AG04450 (cell line): ENCODE measurements around the gene ZIC2. TPM values are rescaled to one million over a fixed set of nuclear protein-coding genes. Genes with fewer than 3 reads are reported as not detected.
A peak's percentile ranks its signal among the peaks of the same experiment; 100 is the strongest.

ENCODE experiments used
- CTCF ChIA-PET: fragments of 300-600, 350-600 bp; formaldehyde crosslinking; extraction: SDS; loops from one replicate; lab custom pipeline; 2022; ENCODE audit warnings: antibody characterized with exemption, inconsistent platforms; lab: Charles Lee
- POLR2A ChIA-PET: fragments of 350-600 bp; formaldehyde crosslinking; extraction: SDS; loops from one replicate; lab custom pipeline; 2021; ENCODE audit warnings: antibody characterized with exemption, inconsistent platforms; lab: Yijun Ruan, JAX
- DNase-seq: peaks from one replicate; pipeline ENCODE4 v3.0.0-alpha.2; 2011; ENCODE audit warnings: low read depth, low spot score
- H3K27ac ChIP-seq: one replicate; pipeline ENCODE4 v1.5.1; 2012; ENCODE audit warnings: low read depth, low read length, control low read depth
- H3K27me3 ChIP-seq: one replicate; pipeline ENCODE4 v1.6.0; 2012; ENCODE audit warnings: low read length; ENCODE audit not compliant: control insufficient read depth, insufficient read depth
- H3K4me3 ChIP-seq: 2 replicates; pipeline ENCODE4 v1.5.1; 2011; ENCODE audit warnings: mild to moderate bottlenecking, low read depth, low read length, control low read depth
- H3K9me3 ChIP-seq: 2 replicates; pipeline ENCODE4 v1.5.1; 2012; ENCODE audit warnings: low read length; ENCODE audit not compliant: control insufficient read depth, insufficient read depth
- CTCF ChIP-seq: IDR thresholded peaks from 2 replicates; pipeline ENCODE4 v1.5.1; 2011; ENCODE audit warnings: low read depth, low read length, control low read depth, inconsistent platforms
- polyA plus RNA-seq: library from polyadenylated mRNA; depleted of rRNA; stranded (reverse); fragments of >200 nt; gene quantifications from 2 replicates; pipeline ENCODE4 v1.2.3, GENCODE V29; 2011

Gene ZIC2
- polyA plus RNA-seq, 1 experiment = not detected

- H3K27me3 ChIP-seq = peaks cover 77% of the 10 kb centered on the region
- H3K4me3 ChIP-seq = no peak overlapping the region
- H3K27ac ChIP-seq = no peak overlapping the region
- POLR2A ChIA-PET = no interaction called here
- no peak for DNase-seq
- no peak for TF ChIP-seq CTCF
- CTCF ChIA-PET = interaction anchor here (0.5 kb wide), 1 partner anchor 27 kb away, joined by 3 read pairs; no protein-coding TSS in a partner anchor
- peaks cover 18% of the 10 kb centered on the region; the same call in 1 of the 2 replicates for H3K9me3 ChIP-seq
These were observed 22.5 kb upstream of the ZIC2 start for GRCh38 chr13:99959127-99959539.

- TF ChIP-seq CTCF = no peak
- no peak overlapping the region for H3K27ac ChIP-seq
- DNase-seq = no peak
- H3K27me3 ChIP-seq = peaks cover 73% of the 10 kb centered on the region
- peak overlapping the region; percentile 10; the same call in 1 of the 2 replicates for H3K4me3 ChIP-seq
- ChIA-PET POLR2A (no interaction called here), CTCF (interaction anchor here (0.5 kb wide), 1 partner anchor 26 kb away, joined by 3 read pairs; no protein-coding TSS in a partner anchor)
- H3K9me3 ChIP-seq = peaks cover 18% of the 10 kb centered on the region; the same call in 1 of the 2 replicates
These were observed 21.9 kb upstream of the ZIC2 start for GRCh38 chr13:99959540-99960230.

- Histone ChIP-seq H3K9me3 (peaks cover 10% of the 10 kb centered on the region; the same call in 1 of the 2 replicates), H3K4me3 (no peak overlapping the region), H3K27ac (no peak overlapping the region), H3K27me3 (peaks cover 71% of the 10 kb centered on the region)
- ChIA-PET POLR2A (no interaction called here), CTCF (no interaction called here)
- TF ChIP-seq CTCF = no peak
- DNase-seq = no peak
These were observed 20.8 kb upstream of the ZIC2 start for GRCh38 chr13:99960663-99961311.

- POLR2A ChIA-PET = no interaction called here
- H3K27ac ChIP-seq = no peak overlapping the region
- peaks cover 71% of the 10 kb centered on the region for H3K27me3 ChIP-seq
- H3K9me3 ChIP-seq = peaks cover 6% of the 10 kb centered on the region; the same call in 1 of the 2 replicates
- CTCF ChIA-PET = interaction anchor here (1.0 kb wide), 1 partner anchor 45 kb away, joined by 3 read pairs; no protein-coding TSS in a partner anchor
- DNase-seq = no peak
- no peak for TF ChIP-seq CTCF
- H3K4me3 ChIP-seq = no peak overlapping the region
These were observed 19.9 kb upstream of the ZIC2 start for GRCh38 chr13:99961636-99962035.

- no peak for TF ChIP-seq CTCF
- CTCF ChIA-PET = interaction anchor here (1.0 kb wide), 1 partner anchor 46 kb away, joined by 3 read pairs; no protein-coding TSS in a partner anchor
- Histone ChIP-seq H3K4me3 (no peak overlapping the region), H3K9me3 (peaks cover 6% of the 10 kb centered on the region; the same call in 1 of the 2 replicates), H3K27ac (no peak overlapping the region), H3K27me3 (peaks cover 70% of the 10 kb centered on the region)
- no peak for DNase-seq
- POLR2A ChIA-PET = no interaction called here
These were observed 19.3 kb upstream of the ZIC2 start for GRCh38 chr13:99962242-99962641.
